ENCODE data around the gene ANKRD22. TPM values are rescaled to one million over a fixed set of nuclear protein-coding genes. Genes with fewer than 3 reads are reported as not detected.

The ANKRD22 gene
- polyA plus RNA-seq, 1 donor (not counting 4 experiments of a cell fraction or from before 2014, with no cell fraction given), result 4.4 TPM

DNA sequence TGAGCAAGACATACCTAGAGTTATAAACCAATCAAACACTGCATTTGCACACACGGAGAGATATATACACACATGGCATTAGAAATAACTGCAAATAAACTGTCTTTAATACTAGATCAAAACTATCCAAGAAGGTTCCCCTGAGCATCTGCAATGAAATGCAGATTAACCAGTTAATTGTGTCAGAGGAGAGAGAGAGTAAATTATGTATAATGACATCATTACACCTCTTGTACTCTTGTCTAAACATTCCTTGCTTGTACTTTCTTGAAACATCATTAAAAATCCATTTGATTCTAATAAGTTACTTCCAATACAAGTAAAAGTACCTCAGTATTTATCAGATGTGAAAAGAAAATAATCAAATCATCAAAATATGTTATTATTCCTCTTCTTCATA lies 932 bp downstream of the ANKRD22 start:
- H3K27me3 ChIP-seq (ENCODE audit: control insufficient read depth, extremely low read depth, insufficient read depth, low read length), result no peaks in the 10 kb centered on the region
- H3K9ac ChIP-seq (ENCODE audit: control insufficient read depth, extremely low read depth, insufficient read depth, low read length), result no peak overlapping the region
- dilution Hi-C loops (cut with MboI; ENCODE audit: extremely low pct_ligation_motif_present, low sequenced_read_pairs), result no loop called here
- H3K27ac ChIP-seq (ENCODE audit: control insufficient read depth, insufficient read depth, low read length), result no peak overlapping the region
- H3K36me3 ChIP-seq (ENCODE audit: control insufficient read depth in 2 of 2, extremely low read depth in 1 of 2, insufficient read depth in 2 of 2, low read length in 2 of 2), result no peaks in the 10 kb centered on the region
- no peak overlapping the region for H2AFZ ChIP-seq (ENCODE audit: control insufficient read depth, low read length)
- H3K4me1 ChIP-seq (ENCODE audit: control insufficient read depth, extremely low read depth, insufficient read depth, low read length), result peaks cover 43% of the 10 kb centered on the region
- H3K9me1 ChIP-seq (ENCODE audit: control insufficient read depth, extremely low read depth, insufficient read depth, low read length), result no peaks in the 10 kb centered on the region
- H3K4me3 ChIP-seq (ENCODE audit: control insufficient read depth in 2 of 3, extremely low read depth in 1 of 3, insufficient read depth in 2 of 3, low read depth in 1 of 3, low read length in 3 of 3), result no peak overlapping the region
- no peaks in the 10 kb centered on the region for H3K9me3 ChIP-seq (ENCODE audit: control insufficient read depth, low read depth, low read length)
- H3K79me2 ChIP-seq (ENCODE audit: control insufficient read depth, insufficient read depth, low read length), result no peaks in the 10 kb centered on the region
- H4K20me1 ChIP-seq (ENCODE audit: control insufficient read depth, extremely low read depth, insufficient read depth, low read length), result no peaks in the 10 kb centered on the region
- DNase-seq (ENCODE audit: low read depth, low spot score) (no peak), FAIRE-seq (no peak)
- H3K4me2 ChIP-seq (ENCODE audit: control insufficient read depth, extremely low read depth, insufficient read depth, low read depth, low read length), result peak overlapping the region; percentile 1
- no peak for TF ChIP-seq EZH2 (IDR thresholded peaks at IDR 0.05; ENCODE audit: low read length)
- TF ChIP-seq, protein P1, sequence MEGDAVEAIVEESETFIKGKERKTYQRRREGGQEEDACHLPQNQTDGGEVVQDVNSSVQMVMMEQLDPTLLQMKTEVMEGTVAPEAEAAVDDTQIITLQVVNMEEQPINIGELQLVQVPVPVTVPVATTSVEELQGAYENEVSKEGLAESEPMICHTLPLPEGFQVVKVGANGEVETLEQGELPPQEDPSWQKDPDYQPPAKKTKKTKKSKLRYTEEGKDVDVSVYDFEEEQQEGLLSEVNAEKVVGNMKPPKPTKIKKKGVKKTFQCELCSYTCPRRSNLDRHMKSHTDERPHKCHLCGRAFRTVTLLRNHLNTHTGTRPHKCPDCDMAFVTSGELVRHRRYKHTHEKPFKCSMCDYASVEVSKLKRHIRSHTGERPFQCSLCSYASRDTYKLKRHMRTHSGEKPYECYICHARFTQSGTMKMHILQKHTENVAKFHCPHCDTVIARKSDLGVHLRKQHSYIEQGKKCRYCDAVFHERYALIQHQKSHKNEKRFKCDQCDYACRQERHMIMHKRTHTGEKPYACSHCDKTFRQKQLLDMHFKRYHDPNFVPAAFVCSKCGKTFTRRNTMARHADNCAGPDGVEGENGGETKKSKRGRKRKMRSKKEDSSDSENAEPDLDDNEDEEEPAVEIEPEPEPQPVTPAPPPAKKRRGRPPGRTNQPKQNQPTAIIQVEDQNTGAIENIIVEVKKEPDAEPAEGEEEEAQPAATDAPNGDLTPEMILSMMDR (optimal IDR thresholded peaks at IDR 0.05 in 1 of 3, IDR thresholded peaks at IDR 0.05 in 1 of 3, conservative IDR thresholded peaks at IDR 0.05 in 1 of 3; ENCODE audit: extremely low read depth in 1 of 3, insufficient read depth in 2 of 3, low read length in 3 of 3), result no peak

DNA sequence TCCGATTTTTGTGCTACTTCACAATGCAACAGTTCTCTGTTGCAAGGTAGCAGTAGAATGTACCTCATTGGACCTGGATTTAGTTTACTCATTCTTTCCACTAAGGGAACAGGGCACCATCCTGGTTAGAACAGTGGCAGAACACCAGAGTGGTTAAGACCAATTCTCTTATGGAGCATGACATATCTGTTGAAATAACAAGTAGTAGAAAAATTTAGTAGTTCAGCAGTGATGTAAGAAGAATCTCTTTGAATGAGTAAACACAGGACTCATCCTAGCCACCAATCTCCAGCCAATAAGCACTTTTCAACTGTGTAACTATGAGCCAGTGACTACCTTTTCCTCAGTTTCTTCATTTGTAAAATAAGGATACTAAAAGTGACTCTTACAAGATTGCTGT lies 2.4 kb downstream of the ANKRD22 start:
- no peaks in the 10 kb centered on the region for H3K27me3 ChIP-seq (ENCODE audit: control insufficient read depth, extremely low read depth, insufficient read depth, low read length)
- no peak overlapping the region for H2AFZ ChIP-seq (ENCODE audit: control insufficient read depth, low read length)
- peak overlapping the region; percentile 58 for H3K27ac ChIP-seq (ENCODE audit: control insufficient read depth, insufficient read depth, low read length)
- H3K9ac ChIP-seq (ENCODE audit: control insufficient read depth, extremely low read depth, insufficient read depth, low read length), result no peak overlapping the region
- H4K20me1 ChIP-seq (ENCODE audit: control insufficient read depth, extremely low read depth, insufficient read depth, low read length), result no peaks in the 10 kb centered on the region
- H3K4me3 ChIP-seq (ENCODE audit: control insufficient read depth in 2 of 3, extremely low read depth in 1 of 3, insufficient read depth in 2 of 3, low read depth in 1 of 3, low read length in 3 of 3), result no peak overlapping the region
- no peaks in the 10 kb centered on the region for H3K9me1 ChIP-seq (ENCODE audit: control insufficient read depth, extremely low read depth, insufficient read depth, low read length)
- H3K4me1 ChIP-seq (ENCODE audit: control insufficient read depth, extremely low read depth, insufficient read depth, low read length), result peaks cover 48% of the 10 kb centered on the region
- H3K4me2 ChIP-seq (ENCODE audit: control insufficient read depth, extremely low read depth, insufficient read depth, low read depth, low read length), result peak overlapping the region; percentile 68
- DNase-seq (ENCODE audit: low read depth, low spot score) (no peak), FAIRE-seq (peak; percentile 57)
- no peaks in the 10 kb centered on the region for H3K9me3 ChIP-seq (ENCODE audit: control insufficient read depth, low read depth, low read length)
- dilution Hi-C loops (cut with MboI; ENCODE audit: extremely low pct_ligation_motif_present, low sequenced_read_pairs), result no loop called here
- no peaks in the 10 kb centered on the region for H3K36me3 ChIP-seq (ENCODE audit: control insufficient read depth in 2 of 2, extremely low read depth in 1 of 2, insufficient read depth in 2 of 2, low read length in 2 of 2)
- H3K79me2 ChIP-seq (ENCODE audit: control insufficient read depth, insufficient read depth, low read length), result no peaks in the 10 kb centered on the region
- TF ChIP-seq, protein P1 (optimal IDR thresholded peaks at IDR 0.05 in 1 of 3, IDR thresholded peaks at IDR 0.05 in 1 of 3, conservative IDR thresholded peaks at IDR 0.05 in 1 of 3; ENCODE audit: extremely low read depth in 1 of 3, insufficient read depth in 2 of 3, low read length in 3 of 3), result no peak
- no peak for TF ChIP-seq EZH2 (IDR thresholded peaks at IDR 0.05; ENCODE audit: low read length)

Measured in keratinocyte (primary cell).